Cardiac fibroblast (primary cell): Measurements from ENCODE around the gene TNNI3K.
"Not testable (repeated sequence)": the region's sequence is repeated elsewhere in the genome, so short reads cannot be mapped to it uniquely, and the experiment has no call there.

ENCODE experiments used
- DNase-seq, 2 donors: peaks; one replicate each; pipeline versions ENCODE4 v3.0.0 to v3.0.0-alpha.2; 2010; ENCODE audit warnings: low read depth in 2 of 2
- H3K4me3 ChIP-seq, 2 donors: replicated peaks in 1 of 2; 1 replicate in 1 of 2; 2 replicates in 1 of 2; pipeline ENCODE4 v1.5.1; 2011; ENCODE audit warnings: low read depth in 2 of 2, low read length in 2 of 2, mild to moderate bottlenecking in 2 of 2, moderate library complexity in 1 of 2
- CTCF ChIP-seq: IDR thresholded peaks from one replicate; pipeline ENCODE4 v1.5.1; 2011; ENCODE audit warnings: low read depth, mild to moderate bottlenecking, low read length, inconsistent platforms

TNNI3K gene

GRCh38 chr1:74245168-74245772 lies 10.1 kb downstream of the TNNI3K start:
- no peak for DNase-seq
- H3K4me3 ChIP-seq = no peak overlapping the region
- TF ChIP-seq CTCF = no peak

DNA sequence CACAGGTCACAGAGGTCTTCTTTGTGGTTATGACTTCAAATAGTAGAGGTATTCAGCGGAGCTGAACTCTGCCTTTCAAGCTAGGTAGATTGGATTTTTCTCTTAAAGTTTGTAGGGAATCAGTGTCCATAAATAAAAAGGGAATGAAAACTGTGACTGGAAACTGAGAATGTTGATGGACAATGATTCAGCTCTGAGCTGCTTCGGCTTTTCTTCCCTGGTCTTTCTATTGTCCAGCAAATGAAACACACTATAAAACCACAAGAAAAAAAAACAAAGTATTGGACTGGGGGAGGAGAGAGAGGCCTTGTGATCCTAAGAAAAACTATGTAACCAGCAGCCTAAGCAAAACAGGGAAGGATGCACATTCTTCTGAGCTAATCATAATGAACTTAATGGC lies 11.1 kb downstream of the TNNI3K start:
- no peak for TF ChIP-seq CTCF
- DNase-seq = no peak
- no peak overlapping the region for H3K4me3 ChIP-seq

- H3K4me3 ChIP-seq = no peak overlapping the region
- DNase-seq = no peak
- TF ChIP-seq CTCF = no peak
These were observed 12.8 kb downstream of the TNNI3K start for GRCh38 chr1:74247881-74248528.

GRCh38 chr1:74253243-74253824 lies 18.1 kb downstream of the TNNI3K start:
- not testable (repeated sequence) for DNase-seq, H3K4me3 ChIP-seq

DNA sequence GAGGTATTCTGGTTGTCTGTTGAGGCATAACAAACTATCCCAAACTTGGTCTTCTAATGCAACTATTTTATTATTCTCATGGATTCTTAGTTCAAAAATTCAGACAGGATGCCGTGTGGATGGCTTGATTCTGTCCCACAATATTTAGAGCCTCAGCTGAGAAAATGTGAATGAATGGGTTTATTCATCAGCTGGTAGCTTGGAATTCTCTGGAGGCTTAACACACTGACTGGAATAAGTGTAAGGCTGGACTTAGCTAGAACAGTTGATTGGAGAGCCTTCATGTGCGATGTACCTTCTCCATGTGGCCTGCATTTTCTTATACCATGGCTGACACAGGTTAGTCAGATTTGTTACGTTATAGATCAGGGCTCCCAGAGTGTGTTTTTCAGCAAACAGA lies 30.8 kb downstream of the TNNI3K start:
- no peak for DNase-seq
- no peak for TF ChIP-seq CTCF
- H3K4me3 ChIP-seq = no peak overlapping the region

GRCh38 chr1:74271503-74271902 lies 36.3 kb downstream of the TNNI3K start:
- DNase-seq = no peak
- no peak overlapping the region for H3K4me3 ChIP-seq
- TF ChIP-seq CTCF = no peak

DNA sequence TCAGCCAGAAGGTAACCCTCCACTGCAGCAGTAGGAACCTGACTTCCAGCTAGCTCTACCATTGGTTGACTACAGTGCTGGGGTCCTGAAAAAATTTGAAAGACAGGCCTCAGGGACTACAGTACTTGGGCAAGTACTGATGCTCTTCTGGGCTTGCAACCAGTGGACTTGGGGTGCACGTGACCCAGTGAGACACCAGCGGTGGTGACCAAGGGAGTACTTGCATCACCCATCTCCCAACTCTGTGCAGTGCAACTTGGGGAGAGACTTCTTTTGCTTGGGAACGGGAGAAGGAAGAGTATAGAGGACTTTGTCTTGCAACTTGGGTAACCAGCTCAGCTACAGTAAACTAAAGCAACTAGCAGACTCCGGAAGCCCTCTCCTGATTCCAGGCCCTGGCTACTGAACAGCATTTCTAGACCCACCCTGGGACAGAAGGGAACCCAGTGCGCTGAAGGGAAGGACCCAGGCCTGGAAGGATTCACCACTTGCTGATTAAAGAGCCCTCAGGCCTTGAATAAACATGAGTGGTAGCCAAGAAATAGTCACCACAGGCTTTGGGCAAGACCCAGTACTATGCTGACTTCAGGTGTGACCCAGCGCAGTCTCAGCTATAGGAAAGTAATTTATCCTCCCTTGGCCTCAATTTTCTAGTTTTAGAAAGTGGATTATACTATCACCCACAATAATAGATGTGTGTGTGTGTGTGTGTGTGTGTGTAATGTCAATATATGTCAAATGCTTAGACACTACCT lies 45.6 kb downstream of the TNNI3K start:
- no peak for DNase-seq
- H3K4me3 ChIP-seq = no peak overlapping the region
- no peak for TF ChIP-seq CTCF
